ENCODE measurements around the gene ABTB1. TPM values are rescaled to one million over a fixed set of nuclear protein-coding genes. Genes with fewer than 3 reads are reported as not detected.
"Not testable (repeated sequence)": the region's sequence is repeated elsewhere in the genome, so short reads cannot be mapped to it uniquely, and the experiment has no call there.

The ABTB1 gene
- total RNA-seq, 1 donor from 2014 or later = 23.9 TPM

DNA sequence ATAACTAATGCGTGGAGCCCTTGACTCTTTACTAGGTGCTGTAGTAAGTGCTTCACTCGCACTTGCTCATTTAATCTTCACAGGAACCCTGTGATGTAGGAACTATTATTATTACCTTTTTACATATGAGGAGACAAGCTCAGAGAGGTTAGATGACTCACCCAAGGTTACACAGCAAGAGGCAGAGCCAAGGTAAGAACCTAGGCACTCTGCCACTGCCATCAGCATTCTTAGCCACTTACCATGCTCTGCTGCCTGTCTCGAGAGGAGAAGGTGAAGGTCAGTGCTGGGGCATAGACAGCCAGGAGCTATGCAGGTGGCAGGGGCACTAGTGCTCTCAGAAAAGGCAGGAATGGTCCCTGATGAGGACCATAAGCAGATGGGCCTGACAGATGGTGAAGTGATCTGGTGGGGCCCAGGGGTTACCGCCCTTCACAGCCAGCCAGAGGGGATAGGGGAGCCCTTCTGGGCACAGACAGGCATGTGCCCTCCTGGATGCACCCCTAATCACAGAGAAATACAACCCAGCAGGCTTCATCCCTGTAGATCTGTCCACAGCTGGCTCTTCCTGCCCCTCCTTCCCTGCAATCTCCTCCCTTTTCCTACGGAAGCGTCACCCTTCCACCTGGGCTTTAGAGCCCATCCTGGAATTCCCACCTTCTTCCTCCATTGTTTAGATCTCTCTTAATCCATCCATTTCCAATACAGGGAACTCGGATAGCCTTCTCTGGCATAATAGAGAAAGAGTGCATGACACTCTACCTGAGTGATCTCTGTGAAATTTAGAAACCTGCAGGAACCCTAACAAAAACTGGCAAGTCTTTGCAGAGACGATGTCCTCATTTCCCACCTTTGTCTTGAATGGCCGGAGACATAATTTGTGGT is 26.9 kb downstream of the ABTB1 start:
- intact Hi-C loops (cut with micrococcal nuclease) = loop anchor here (5.0 kb wide), 1 partner anchor 133 kb away; no protein-coding TSS in a partner anchor

DNA sequence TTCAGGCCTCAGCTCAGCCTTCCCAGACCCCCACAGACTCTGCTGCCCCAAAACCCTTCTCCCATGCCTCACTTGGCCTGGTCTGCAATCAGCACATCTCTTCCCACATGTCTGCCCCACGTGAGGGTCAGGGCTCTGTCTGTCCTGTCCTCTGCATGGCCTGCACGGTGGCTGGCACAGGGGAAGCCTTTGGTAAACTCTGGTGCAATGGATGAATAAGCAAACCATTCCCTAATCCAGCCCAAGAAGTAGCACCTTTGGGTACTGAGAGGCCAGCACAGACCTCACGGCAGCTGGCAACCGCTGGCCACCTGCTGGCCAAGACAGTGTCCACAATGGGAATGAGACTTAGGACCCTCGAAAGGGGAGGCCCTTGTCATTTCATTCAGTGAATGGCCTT is 27.7 kb downstream of the ABTB1 start:
- intact Hi-C loops (cut with micrococcal nuclease) = no loop called here

DNA sequence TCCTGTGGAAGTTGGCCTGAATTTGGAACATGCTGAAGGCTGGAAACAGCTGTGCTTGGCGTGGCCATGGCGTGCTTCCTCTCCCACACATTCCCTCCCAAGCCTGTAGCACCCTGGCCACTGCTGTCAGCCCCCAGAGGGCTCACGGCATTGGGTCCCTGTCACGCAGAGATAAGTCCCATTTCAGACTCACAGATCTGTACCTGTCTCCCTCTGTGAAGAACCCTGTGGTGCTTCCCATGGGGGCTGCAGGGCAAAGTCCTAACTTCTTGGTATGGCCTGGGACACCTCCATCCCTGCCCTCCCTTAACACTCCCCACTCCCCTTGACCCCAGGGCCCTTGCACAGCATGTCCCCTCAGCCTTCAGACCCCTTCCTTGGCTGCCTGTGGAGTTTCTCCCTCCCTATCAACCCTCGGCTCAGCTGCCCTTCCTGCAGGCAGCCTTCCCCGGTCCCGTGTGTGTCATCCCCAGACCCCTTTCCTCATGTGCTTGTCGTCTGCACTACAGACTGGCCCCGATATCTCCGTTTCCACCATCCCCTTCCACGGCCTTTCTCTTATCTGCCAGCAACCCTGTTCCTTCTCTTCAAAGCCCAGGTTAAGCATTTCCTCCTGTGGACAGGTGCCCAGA is 28.6 kb downstream of the ABTB1 start:
- intact Hi-C loops (cut with micrococcal nuclease) = no loop called here

DNA sequence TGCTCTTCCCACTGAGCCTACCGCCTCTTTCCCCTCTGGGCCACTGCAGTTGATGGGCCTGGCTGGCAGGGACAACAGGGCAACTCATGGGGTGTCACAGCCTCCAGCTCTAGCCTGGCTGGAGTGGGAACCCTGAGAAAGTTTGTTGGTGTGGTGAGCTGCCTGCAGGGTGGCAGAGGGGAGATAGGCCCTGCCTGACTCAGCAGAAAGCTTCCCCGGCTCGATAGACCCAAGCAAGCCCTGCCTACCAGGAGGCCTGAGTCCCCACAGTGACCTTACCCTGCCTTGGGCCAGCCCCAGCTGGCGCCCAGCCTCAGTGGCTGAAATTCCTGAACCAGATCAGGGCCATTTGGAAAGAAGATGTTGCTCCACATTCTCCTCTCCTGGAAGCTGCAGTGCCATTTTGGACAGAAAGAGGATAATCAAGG is 29.4 kb downstream of the ABTB1 start:
- intact Hi-C loops (cut with micrococcal nuclease) = no loop called here

DNA sequence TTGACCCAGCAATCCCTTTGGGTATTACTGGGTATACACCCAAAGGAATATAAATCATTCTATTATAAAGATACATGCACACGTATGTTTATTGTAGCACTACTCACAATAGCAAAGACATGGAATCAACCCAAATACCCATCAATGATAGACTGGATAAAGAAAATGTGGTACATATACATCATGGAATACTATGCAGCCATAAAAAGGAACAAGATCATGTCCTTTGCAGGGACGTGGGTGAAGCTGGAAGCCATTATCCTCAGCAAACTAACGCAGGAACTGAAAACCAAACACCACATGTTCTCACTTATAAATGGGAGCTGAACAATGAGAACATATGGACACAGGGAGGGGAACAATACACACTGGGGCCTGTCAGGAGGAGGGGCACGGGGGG is 32.1 kb downstream of the ABTB1 start:
- intact Hi-C loops (cut with micrococcal nuclease) = not testable (repeated sequence)

DNA sequence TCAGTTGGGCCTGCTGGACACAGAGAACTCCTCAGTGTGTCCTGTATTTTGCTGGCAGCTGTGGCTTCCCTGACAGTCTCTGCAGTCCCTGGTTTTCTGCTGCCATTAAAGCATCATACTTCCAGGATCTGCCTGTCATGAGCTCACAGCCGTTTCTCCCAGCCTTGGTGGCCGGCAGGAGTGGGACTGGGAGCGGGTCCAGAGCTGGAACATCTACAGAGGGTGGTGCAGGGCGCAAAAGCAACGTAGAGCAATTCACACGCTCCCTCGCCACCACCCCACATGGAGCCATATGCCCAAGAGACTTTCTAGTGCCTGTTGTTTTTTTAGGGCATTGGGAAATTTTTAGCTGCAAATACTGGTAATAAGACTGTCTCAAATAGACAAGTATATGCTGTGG is 33.6 kb downstream of the ABTB1 start:
- intact Hi-C loops (cut with micrococcal nuclease) = no loop called here

DNA sequence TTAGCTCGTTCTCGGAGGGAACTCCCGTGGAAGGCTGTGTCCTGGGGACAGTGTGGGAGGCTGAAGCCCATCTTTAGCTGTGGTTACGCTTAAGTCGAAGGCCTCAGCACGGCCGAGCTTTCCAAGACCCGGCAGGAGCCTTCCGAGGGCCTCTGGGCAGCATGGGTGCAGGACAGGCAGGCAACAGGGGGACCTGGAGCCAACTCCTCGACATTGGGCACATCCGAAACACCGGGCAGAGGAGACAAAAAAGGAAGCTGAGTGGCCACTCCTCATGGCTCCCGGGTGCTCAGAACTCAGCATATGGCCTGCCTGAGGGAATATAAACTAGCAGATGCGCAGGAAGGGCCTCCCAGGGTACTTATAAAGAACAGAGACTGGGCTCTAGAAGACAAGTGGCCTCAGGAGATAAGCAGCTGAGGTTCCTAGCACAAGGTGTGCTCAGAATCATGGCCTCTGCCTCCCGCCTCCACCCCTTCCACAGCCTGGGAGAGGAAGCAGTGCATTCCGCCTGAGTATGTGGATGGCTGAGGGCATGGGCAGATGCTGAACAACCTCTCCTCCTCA is 34.1 kb downstream of the ABTB1 start:
- intact Hi-C loops (cut with micrococcal nuclease) = no loop called here

DNA sequence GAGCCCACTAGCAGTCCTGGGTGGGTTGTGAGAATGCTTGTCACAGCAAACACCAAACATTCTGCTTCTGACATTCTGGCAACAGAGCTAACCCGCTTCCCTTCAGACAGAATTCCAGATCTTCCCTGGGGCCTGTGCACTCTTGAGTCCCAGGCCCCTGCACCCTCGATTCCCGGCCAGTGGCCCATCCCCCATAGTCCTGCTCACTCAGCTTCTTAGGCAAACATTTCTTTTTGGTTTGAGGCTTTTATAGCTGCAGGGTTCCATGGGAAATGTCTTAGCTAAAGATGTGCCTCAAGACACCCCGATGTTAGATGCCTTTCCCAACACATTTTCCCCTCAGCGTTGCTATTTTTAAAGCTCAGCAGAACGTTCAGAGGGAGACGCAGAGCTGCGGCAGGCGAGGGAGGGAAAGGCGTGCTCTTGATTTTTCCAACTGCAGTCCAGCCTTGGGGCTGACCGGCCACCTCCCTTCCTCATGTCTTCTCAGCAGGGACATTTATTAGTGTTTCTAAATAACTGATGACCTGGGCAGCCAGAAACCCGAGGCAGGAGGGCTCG is 35.2 kb downstream of the ABTB1 start:
- intact Hi-C loops (cut with micrococcal nuclease) = no loop called here

DNA sequence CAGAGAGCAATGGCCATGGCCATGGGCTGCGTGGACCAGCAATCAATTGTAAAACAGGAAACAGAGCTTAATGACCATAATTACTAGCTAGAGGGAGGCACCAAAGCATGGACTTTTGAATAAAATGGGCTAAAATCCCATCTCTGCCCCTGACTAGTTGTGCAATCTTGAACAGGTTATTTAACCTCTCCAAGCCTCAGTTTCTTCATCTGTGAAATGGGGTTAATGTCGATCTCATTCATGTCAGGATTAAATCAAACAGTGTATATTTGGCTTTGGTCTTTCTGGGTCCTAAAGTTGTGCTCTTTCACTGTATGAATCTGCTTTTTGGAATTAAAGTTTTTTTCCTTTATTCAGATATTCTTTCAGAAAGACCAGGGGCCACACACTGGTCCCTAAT is 36.1 kb downstream of the ABTB1 start:
- intact Hi-C loops (cut with micrococcal nuclease) = no loop called here

DNA sequence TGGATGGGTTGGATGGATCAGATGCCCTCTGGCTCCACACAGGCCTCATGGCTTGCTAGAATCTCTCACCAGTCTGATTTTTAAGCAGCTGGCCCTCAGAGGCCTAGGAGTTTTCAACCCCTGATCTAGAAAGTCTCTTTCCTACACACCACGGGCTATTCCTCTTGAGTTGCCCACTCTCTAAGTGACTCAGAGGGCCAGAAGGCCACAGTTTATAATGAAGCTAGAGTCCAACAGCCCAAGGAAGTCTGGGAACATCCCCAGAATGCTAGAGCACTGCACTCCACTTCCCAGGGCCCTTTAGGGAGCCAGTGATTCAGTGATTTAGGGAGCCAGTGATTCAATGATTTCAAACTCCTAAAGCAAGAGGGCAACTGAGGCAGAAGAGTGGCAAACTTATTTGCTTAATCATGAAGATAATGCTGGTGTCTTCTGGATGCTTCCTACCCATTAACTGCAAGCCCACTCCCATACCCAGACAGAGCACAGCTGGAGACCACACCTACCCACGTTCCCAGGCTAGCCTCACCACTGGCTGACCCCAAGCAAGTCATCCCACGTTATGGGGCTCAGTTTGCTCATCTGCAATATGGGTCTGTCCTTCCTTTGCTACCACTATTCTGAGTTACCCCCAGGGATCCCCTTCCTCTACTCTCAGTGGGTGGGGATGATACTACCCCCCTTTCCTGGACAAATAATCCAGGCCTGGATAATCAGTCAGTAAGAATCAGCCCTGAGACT is 36.7 kb downstream of the ABTB1 start:
- intact Hi-C loops (cut with micrococcal nuclease) = no loop called here

DNA sequence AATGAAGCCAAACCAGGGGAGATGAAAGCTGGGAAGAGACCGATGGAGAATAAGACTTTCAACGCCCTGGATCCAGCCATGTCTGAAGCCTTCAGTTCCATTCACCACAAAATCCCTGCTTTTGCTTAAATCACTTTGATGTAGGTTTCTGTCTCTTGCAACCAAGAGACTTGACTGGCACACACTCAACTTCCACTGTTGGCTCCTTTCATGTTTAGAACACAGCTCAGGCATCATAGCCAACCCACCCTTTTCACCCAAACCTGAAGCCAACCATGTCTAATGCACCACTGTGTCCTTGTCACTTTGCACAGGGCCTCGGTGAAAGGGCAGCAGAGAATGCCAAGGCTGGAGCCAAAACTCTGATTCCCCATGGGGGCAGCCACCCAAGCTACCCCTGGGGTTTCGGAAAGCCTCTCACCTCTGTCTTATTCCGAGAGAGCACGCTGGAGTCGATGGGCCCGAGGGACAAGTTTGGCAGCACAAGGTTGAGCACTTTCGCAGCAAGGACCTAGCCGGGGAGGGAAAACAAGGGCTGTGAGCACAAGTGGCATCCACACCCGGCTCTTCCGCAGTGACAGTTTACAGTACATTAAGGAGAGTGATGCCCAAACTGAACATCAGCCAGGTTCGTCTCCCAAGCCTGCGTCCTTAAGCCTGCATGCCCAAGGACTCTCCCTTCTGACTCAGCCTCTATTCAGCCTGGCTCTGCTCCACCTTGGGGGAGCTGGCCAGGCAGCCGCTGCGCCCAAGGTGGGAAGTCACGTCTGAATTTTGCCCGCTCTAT is 37.6 kb downstream of the ABTB1 start:
- intact Hi-C loops (cut with micrococcal nuclease) = no loop called here

DNA sequence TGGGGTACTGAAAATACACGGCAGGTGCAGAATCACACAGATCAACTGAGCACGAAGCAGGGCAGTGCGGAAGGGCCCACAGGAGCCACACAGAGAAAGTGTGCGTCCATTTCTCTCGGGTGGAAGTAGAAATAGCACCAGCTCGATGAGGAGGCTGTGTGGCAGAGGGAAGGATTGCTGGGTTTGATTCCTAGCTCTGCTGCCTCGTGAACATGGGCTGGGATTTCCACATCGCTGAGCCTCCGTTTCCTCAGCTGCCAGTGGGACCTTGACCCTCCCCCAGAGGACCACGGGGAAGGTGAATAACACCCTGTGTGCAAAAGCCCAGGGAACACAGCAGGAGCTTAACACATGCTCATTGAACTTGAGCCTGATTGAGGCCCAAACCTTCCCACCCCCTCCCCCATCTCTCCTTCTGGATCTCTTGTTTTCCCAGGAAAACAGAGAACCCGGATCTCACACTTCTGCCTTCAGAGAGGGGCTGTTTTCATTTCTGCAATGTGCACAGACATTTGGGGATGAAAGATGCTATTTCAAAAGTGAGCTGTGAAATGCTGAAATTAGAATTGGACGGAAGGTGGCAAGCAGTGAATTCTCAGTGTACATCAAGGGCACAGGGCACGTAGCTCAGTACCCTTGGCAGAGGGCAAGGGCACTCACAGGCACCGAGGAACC is 38.4 kb downstream of the ABTB1 start:
- intact Hi-C loops (cut with micrococcal nuclease) = no loop called here

DNA sequence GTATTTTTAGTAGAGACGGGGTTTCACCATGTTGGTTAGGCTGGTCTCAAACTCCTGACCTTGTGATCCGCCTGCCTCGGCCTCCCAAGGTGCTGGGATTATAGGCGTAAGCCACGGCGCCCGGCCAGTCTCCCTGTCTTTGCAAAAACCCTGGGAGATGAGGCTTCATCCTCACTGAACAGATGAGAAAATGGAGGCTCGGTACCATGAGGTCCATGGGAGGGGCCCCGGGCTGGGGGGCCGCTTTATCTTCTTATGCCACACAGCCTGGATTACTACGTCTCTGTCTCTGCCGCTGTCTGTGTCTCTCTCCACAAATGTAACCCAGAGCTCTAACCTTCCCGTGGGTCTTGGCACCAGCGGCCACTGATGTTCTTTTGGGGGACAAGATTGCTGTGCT is 39.1 kb downstream of the ABTB1 start:
- intact Hi-C loops (cut with micrococcal nuclease) = no loop called here

DNA sequence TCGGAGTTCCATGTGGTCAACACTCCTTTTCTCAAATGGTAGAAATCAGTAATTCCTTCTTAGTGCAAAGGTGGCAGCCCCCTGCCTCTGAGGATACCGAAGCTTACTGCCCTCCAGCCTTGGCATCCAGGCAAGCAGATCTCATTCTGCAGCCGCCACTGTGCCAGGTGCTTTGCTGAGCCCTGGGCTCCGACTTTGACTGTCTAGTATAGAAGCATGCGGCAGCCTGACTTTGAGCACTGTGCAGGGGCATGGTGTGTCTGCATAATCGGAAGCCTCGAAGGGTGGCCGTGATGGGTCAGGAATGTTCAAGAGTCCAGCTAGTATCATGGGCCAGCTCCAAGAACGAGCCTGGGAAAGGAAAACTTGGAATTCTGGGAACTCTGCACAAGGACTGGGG is 39.7 kb downstream of the ABTB1 start:
- intact Hi-C loops (cut with micrococcal nuclease) = no loop called here

DNA sequence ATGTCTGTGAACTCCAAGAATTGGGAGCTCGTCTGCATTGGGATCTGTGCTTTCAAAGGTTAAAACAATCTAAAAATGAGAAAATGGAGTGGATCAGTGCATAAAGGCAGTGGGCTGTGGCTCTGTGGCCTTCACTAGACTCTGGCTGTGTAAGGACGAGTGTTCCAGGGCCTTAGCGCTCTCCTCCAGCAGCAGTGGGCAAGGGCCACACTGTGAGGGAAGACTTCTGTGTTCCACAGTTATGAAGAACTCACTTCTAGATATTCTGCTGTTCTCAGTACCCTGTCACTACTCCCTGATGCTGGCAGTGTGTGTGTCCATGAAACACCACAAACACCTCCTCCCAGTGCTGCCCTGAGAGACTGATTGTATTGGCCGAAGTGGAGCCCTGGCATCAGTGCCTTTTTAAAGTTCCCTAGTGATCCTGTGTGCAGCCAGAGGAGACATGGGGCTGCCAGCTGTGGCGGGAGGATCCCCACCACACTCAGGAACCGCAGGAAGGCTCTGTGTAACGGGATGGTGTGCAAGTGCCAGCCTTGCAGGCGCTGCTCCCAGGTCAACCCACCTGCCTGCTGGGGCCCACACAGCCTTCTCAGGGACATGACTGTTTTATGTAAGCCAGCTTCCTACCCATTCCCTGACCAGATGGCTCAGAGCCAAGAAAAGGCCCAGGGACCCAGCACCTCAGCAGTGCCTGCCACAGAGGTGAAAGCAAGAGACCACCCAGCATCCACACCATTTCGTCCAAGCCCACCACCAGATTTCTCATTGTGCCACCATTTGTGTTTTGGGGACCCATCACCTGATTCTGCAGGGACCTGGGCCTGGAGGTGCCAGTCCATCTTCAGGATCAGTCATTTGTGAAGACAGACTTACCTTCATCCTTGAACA is 40.4 kb downstream of the ABTB1 start:
- intact Hi-C loops (cut with micrococcal nuclease) = no loop called here

DNA sequence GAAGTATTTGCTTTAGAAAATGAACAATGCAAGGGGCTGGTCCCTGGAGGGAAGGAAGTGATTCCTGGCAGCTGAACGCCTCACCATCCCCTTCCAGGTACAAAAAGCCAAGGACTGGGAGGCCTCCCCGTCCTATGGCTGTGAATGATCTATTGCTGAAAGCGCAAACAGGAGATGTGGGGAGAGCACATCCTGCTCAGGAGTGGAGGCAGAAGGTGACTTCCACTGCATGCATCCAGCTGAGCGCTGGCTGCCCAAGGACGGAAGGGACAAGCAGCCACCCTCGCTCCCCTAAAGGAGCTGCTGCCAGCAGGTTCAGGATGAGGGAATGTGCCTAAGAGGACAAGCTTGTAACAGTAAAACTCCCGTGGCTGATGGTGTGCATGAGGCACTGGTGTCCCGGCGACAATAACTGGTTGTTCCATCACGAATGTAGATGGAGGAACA is 41.4 kb downstream of the ABTB1 start:
- intact Hi-C loops (cut with micrococcal nuclease) = no loop called here

DNA sequence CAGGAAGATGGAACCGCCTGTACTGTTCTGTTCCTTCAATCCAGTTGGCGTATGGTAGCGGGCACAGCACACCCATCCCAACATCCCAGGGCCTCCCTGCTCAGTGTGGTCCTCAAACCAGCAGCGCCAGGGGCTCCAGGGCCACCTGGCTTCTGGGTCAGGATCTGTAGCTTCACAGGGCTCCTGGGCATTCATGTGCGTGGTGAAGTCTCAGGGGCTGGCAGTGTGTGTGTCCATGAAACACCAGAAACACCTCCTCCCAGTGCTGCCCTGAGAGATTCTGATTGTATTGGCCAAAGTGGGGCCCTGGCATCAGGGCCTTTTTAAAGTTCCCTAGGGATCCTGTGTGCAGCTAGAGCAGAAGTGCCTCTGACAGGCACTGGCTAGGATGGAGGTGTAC is 42.1 kb downstream of the ABTB1 start:
- intact Hi-C loops (cut with micrococcal nuclease) = no loop called here

DNA sequence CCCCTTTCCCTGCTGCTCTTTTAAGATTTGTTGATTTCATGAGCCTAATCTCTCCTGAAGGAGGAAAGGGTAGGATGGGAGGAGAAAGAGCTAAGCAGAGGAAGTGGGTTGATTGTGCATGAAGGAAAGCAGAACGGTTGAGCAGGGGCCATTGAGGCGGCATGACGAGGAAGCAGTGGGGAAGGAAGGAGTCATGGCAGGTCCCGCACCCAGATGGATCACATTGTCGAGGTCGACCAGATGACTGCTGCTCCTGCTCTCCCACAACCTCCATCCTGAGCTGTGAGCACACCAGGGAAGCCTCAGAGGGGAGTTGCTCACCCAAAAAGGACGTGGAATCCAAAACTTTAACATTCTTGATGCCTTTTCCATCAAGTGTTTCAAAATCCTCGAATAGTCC is 42.8 kb downstream of the ABTB1 start:
- intact Hi-C loops (cut with micrococcal nuclease) = no loop called here

DNA sequence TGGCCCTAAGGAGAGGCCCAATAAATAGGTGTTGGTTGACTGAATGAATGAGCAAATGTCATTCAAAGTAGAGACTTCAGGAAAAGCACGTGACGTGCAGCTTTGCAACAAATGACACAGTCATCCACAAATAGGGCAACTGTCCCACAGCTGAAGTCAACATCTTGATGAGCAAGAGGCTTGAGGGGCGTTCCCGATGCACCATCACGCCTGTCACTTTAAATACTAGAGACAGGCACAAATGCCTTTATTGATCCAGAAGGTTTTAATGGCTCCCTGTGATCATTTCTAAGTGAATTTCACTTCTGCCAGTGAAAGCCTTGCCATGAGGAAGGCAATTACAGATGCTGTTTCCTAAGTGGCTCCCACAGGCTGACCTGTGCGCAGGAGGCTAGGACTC is 43.6 kb downstream of the ABTB1 start:
- intact Hi-C loops (cut with micrococcal nuclease) = no loop called here

Measured in T-helper 1 cell treated with Interleukin-12 subunit alpha and Interleukin-12 subunit beta and Interleukin-4 antibody, amounts not matched to agents 30 ng/mL and 1 ng/mL, for 36 hours (primary cell).